IPS-NIHi11 (cell line): ENCODE measurements around the gene SDK1.

ENCODE experiments used
- DNase-seq: peaks from one replicate; pipeline ENCODE4 v3.0.0; 2012; ENCODE audit warnings: mixed read lengths, low spot score

Gene SDK1

DNA sequence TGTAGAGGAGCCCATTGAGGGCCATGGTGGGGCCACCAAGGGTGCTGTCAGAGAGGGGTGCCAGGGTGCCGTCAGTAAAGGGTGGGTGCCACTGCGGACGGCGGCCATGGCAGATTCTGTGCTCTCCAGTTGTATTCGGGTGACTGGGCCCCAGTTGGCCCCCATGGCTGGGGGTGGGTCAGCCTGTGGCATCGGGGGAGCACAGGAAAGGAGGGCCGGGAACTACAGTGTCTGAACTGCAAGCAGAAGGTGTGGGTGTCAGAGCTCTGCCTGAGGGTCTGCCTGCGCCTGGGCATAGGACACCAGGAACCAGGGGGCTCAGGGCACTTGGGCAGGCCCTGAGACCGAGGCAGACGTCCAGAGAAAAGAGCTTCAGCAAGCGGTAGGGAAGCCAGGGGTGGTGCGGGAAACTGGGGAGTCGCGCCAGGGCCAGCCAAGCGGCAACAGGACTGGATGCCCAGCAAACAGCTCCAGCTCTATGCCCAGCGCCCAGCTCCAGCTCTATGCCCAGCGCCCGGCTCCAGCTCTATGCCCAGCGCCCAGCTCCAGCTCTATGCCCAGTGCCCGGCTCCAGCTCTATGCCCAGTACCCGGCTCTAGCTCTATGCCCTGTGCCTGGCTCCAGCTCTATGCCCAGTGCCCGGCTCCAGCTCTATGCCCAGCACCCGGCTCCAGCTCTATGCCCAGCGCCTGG lies 878.8 kb downstream of the SDK1 start:
- DNase-seq, result no peak

DNA sequence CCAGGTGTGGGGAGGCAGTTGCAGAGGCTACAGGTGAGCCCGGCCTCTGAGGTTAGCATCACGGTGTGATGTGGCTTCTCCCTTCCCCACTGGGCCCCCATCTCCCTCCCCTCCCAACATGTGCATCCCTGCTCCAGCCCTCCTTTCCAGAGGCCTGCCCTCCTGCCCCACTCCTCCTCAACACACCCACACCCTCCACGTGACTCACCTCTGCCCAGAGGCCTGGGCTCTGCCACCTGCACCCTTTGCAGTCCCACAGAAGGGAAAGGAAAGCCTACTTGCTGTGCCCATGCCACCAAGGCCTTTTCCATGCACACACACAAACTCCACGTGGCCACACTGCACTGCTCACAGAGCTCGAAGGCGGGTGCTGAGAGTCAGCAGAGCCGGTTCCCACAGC lies 880.4 kb downstream of the SDK1 start:
- DNase-seq, result no peak

DNA sequence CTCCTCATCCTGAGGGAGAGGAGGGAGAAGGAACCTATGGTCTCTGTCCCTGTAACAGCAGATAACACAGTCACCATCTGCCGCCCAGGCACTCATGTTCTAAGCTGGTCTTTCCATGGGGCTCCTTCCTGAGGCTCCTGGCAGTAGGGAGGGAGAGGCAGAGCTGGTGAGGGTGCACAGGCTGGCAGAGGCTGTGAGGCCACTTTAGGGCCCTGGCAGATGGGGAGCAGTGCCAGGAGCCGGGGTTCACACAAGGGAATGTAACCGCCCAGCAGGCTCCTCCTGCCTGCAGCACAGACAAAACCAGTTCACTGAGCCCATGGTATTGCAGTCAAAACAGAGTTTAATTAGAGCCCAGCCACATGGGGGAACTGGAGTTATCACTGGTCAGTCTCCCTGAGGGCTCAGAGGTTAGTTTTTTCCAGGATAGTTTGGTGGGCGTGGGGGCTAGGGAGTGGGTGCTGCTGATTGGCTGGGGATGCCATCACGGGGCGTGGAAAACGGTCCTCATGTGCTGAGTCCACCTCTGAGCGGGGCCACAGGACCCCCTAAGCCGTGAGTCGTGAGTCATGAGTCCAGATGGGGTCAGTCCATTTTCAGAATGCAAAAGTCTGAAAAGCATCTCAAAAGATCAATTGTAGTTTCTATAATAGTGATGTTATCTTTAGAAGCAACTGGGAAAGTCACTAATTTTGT lies 881.7 kb downstream of the SDK1 start:
- DNase-seq, result no peak

DNA sequence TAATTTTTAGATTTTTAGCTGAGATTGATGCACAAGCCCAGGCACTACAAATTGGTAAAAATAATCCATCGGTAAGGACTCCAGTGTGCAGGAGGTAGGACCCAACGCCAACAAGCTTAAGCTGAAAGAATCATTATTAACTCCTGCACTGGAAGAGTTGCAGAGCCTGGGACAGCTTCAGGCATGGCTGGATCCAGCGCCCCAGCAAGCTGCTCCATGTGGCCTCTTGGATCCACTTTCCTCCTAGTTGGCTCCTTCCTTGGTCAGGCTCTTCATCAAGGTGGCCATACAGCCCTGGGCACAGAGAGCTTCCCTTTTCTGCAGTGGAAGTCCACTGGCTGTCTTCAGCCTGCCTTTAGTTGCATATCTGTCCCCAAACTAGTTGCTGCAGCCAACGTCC lies 883.6 kb downstream of the SDK1 start:
- DNase-seq, result no peak

DNA sequence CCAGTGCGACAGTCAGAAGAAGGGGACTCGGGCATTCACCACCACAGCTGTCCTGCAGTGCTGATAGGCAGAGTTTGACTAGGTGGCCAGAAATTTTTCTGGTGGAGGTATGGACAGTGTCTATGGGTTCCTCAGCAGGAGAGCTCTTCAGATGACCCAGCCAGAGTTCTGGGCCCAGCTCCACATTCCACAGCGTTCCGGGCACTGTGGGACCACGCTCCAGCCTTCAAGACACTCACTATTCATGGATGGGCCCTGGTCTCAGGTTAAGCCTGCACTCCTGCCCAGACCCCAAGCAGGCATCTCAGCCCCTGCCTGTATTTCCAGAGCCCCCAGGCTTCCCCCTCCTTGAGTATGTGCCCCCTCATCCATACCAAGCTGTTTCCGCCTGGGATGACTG lies 884.1 kb downstream of the SDK1 start:
- DNase-seq, result no peak

DNA sequence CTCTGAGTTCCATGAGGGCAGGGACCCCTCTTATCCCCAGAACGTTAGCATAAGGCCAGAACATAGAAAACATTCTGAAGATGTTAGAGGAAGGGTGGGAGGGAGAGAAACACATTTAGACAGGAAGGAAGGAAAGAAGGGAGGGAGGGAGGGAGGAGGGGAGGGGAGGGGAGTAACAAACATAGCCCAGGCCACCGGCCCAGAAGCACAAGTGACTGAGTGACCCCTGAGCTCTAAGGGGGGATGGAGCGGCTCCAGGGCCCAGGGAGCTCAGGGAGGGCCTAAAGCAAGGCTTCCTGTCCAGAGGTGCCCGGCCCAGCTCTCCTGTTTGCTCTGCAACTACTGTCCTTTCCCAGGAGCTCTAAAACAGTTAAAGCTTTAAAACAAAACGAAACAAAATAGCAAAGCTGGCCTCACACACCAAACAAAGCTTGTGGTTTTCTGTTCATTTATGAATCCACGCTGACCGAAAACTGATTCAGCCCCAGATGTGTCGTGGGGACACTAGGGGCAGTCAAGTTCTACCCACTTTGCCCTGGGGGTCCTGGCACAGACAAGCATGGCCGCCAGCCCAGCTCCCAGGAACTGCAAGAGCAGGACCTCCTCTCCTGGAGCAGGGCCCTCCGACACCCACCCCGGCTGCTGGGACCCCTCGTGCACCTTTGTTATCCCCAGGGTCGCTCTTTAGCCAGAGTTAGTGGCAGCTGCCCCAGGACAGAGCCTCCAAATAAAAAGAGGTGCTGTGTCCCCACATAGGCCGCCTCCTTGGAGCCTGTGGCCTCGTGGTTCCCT lies 884.9 kb downstream of the SDK1 start:
- no peak for DNase-seq

DNA sequence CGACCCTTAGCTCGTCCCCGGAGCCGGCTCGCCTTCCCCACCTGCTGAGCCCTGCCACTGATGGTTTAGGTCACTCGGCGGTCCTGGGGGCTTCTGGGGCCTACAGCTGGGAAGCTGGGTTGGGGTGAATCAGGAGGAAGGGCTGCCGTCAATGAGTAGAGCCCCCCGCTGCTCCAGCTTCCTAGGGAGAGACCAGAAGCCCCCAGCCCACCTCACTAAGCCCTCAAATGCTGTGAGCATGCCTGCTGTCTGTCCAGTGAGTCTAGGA lies 885.4 kb downstream of the SDK1 start:
- DNase-seq, result no peak

DNA sequence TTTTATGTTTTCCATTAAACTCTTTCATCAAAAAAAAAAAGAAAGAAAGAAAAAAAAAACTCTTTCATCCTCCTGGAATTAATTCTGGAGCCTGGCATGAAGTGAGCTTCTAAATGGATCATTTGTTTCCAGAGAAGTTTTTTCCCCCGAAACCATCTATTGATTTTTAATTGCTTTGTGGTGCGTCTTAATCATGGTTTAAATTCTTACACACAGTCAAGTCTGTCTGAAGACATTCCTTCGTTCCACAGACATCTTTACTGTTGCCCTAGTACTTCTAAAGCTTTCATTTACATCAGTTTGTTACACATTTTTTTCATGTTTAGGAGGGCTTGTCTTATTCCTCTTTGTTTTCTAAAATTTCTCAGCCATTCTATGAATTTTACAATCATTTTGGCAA lies 887.6 kb downstream of the SDK1 start:
- no peak for DNase-seq

DNA sequence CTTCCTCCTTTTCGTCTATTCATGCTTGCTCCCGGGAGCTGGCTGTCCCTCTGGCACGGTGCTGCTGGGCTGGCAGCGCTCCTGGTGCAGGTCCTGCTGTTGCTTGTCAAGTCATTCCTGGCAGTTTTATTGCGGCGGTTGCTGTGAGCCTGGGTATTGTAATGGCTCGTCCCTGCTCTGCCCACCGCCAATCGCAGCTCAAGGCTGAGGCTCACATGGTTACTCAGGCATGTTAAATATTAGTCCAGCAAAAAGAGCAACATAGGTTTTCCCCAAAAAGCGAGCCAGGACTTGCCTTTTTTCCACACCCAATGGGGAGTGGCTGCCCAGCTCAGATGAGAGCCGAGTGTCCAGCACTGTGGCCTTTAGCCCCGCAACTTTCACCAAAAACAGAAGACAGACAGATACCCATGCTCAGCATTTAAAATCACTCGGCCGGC lies 888.1 kb downstream of the SDK1 start:
- no peak for DNase-seq

DNA sequence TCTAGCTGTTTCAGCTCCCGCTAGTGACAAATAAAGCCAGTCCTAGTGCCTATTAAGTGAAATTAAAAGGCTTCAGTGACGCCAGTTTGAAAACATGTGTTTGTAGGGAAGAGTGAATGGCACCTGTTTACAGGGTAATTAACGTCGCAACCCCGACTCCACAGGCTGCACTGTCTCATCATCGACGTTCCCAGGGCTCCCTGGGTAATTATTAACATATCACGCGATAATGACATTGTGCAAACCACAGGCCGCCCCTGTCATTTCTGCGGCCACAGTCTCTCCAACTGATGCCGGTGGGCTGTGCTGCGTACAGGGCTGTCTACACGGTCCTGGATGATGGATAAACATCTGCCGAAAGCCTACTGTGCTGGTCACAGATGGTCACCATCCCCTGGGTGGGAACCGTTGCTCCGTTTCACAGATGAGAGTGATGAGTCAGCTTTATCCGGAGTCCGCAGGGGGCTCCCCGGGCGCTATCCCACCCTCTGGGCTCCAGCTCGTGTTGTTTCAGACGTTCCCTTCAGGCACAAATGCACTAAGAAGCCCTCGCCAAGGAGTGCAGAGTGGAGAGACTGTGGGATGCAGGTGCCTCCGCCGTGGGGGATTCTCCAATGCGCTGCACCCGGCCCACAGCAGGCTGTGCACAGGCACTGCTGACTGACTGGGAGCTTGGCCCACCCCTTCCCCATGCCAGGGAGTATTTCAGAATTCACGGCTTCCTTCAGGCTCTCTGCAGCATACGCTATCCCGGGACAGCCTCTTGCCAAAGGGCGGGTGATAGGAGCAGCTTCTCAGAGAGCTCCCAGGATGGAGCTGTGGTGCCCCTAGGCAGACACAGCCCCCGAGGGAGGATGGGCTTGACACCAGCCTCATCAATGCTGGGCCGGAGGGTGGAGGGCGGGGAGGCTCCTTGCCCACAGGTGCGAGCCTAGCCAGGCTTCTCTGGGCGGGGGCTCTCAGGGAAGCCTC lies 889.2 kb downstream of the SDK1 start:
- DNase-seq, result no peak

DNA sequence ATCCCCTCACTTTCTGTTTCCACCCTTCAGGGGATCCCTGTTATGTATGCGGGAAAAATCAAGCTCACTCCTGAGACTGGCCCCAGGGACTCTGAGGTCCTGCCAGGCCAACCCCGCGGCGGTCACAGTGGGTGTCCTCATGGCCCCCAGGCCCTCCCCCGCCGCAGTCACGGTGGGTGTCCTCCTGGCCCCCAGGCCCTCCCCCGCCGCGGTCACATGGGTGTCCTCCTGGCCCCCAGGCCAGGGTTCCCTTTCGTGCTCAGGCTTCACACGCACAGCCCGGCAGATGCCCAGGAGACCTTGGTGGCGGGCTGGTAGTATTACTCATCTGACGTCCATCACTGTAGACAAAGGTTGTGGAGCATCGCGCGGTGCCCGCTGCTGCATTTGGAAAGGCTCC lies 890.0 kb downstream of the SDK1 start:
- no peak for DNase-seq

DNA sequence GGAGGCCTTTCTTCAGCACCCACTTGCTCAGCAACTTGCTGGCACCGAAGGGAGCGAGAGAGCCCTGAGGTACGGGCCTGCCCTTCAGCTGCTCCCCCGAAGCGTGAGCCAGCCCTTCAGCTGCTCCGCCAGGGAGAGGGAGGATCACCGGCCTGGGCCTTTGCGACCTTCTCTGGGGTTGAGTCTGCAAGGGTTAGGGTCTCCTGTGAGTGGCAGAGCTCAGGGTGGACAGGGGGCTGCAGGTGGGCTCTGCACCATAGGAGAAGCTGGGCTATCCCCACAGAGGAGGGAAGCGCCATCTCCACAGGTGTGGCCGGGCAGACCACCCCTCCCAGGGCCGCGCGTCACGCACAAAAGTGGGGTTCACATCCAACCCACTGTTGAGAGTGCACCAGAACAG lies 890.5 kb downstream of the SDK1 start:
- DNase-seq, result no peak

DNA sequence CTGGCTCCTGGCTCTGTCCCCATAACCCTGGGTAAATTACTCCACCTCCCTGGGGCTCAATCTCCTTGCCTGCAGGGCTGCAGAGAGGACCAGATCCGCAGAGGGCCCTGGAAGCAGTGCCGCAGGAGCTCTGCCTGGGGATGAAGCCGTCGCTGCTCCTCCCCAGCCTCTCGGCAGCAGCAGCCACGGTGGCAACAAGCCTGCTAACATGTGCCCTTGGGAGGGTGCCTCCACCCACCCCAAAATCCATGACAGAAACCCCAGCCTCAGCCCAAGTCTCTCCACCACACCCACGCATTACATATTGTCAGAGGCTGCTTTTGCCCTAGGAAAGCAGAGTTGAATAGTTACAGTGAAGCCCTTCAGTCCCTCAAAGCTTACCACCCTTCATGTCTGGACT lies 894.6 kb downstream of the SDK1 start:
- no peak for DNase-seq

DNA sequence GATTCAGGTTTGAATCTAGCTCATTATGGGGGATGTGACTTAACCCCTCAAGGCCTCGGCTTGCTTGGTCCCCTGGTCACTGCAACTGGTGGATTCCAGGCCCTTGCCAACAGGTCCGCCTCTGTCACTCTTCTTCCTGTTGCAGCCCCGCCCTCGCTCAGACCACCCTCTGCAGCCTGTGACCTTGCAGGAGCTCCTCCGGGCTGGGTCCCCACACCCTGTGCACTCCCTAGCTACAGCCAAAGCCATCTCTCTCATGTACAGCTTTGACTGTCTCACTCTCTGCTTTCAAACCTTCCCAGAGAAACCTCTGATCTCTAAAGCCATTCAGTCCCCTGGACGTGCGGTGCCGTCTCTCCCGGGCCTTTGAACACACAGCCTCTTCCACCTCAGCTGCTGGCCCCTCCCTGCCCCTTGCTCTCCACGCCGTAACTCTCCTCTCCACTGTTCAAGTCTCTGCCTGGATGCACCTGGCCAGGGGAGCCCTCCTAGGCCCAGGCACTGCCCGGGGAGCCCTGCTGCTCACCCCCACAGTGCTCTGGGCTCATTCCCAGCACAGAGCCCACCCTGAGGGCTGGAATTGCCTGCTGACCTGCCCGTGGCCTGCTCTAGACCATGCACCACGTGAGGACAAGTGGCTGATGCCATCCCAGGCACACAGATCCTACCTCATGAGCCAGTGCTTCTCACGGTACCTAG lies 895.2 kb downstream of the SDK1 start:
- DNase-seq, result no peak

DNA sequence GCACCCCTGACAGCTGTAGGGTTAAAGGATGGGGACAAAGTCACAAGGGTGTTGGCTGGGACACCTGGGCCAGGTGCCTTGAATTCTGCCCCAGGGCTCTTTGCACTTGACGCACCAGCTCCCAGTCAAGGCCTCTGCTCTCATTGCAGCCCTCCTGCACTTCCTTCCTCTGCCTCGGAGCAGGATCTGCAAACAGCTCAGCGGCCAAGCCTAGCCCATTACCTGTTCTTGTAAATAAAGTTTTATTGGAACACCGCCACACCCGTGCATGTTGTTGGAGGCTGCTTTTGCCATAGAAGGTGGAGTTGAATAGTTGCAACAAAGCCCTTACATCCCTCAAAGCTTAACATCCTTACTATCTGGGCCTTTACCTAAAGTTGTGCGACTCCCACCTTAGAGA lies 897.2 kb downstream of the SDK1 start:
- DNase-seq, result no peak

DNA sequence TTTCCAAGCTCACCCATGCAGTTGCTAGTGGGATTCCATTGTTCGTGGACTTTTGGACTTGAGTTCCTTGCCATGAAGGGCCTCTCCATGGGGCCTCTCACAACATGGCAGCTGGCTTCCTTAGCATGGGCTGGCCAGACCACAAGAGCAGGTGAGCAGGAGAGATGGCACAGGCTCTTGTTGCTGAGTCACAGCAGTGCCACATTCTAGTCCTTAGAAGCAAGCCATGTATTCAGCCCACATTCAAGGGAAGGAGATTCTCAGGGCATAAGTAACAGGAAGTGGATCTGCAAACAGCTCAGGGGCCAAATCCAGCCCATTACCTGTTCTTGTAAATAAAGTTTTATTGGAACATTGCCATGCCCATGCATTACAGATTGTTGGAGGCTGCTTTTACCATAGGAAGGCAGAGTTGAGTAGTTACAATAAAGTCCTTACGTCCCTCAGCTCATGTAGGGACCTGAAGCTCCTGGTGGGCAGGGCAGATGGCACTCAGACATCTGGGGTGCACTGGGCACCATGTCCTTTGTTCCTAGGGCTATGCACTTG lies 899.6 kb downstream of the SDK1 start:
- no peak for DNase-seq

DNA sequence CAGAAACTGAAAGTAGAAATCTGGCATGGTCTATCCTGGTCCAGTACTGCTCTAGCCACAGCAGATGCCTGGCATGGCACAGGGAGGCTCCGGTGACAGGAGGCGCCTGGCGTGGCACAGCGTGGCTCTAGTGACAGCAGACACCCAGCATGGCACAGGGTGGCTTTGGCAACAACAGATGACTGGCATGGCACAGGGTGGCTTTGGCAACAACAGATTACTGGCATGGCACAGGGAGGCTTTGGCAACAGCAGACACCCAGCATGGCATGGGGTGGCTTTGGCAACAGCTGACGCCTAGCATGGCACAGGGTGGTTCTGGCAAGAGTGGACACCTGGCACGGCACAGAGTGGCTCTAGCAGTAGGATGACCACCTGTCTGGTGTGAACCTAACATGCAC lies 900.5 kb downstream of the SDK1 start:
- DNase-seq, result no peak

DNA sequence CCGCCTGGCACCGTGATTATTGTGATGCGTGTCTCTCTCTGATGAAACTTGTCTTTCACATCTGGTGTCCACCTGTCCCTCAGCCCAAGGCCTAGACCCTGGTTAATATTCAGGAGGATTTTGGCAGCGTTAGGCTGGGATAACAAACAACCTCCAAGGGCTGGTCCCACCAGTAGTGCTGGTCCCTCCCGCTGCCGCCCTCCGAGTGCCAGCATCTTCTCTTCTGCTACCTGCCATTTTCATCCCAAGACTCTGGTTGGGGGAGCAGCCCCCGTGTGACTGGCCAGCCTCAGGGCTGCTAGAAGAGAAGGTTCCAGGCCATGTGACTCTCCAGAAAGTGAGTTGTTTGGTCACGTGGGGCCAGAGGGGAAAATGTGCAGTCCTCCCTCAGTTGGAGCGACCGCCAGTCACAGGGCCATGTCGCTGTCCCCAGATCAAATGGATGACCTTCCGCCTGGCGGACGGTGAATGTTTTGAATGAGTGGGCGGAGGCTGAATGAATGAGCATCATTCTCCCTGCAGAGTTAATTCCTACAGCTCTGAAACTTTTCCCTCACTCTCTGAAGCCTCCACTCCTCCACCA lies 901.2 kb downstream of the SDK1 start:
- no peak for DNase-seq

DNA sequence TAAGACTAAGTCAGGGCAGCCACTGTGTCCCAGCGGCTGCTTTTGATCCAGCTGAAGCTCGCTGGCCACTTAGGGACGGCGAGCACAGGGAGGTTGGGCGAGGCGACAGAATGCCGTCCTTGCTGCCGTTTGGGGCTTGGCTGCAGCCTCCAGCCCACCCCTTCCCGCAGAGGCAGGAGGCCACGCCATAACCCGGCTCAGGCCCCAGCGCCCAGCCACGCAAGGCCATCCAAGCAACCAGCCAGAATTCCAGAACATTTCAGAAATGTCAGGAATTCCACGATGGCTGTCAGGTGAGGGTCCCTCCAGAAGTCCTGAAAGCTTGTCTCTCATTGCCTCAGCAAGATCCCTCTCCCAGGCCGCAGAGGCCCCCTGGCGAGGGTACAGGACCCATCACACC lies 901.9 kb downstream of the SDK1 start:
- DNase-seq, result no peak

DNA sequence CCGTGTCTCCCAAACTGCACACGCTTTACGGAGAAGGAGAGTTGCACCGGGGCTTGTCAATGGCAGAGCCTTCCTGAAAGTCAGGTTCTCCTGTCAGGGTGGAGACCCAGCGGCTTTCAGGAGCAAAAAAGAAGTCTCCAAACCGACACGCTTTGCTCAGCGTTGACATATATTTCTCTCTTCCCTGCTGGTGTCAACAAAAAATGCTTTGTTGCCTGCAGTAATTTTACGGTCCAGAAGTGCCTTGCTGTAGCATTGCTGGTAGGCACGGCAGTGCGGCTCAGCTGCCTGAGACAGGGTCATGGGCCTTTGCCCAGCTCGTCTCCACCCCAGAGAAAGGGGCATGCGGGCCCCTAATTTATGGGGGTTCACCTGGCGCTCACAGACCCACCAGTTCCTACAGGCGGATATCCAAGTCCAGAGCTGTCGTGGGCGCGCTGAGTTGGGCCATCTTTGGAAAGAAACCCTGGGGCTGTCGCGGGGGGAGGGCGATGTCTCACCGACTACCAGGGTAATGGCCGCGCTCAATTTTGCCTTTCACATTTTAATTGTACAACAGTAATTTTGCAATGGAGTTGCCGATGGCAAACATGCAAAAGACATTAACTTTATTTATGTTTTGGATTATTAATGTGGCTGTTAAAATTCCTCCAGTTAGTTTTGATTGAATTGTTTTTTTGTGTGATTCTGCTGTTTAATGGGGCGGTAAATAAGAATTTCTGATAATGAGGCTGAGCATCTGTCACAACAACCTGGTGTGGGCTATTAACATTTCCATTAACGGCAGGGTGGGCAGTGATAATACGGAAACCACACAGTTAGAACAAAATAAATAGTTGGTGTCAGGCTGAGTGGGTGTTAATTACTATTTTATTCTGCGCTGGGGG lies 902.8 kb downstream of the SDK1 start:
- no peak for DNase-seq
